ENCODE results near the gene ETNK2.

- TF ChIP-seq, protein P1, sequence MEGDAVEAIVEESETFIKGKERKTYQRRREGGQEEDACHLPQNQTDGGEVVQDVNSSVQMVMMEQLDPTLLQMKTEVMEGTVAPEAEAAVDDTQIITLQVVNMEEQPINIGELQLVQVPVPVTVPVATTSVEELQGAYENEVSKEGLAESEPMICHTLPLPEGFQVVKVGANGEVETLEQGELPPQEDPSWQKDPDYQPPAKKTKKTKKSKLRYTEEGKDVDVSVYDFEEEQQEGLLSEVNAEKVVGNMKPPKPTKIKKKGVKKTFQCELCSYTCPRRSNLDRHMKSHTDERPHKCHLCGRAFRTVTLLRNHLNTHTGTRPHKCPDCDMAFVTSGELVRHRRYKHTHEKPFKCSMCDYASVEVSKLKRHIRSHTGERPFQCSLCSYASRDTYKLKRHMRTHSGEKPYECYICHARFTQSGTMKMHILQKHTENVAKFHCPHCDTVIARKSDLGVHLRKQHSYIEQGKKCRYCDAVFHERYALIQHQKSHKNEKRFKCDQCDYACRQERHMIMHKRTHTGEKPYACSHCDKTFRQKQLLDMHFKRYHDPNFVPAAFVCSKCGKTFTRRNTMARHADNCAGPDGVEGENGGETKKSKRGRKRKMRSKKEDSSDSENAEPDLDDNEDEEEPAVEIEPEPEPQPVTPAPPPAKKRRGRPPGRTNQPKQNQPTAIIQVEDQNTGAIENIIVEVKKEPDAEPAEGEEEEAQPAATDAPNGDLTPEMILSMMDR (IDR thresholded peaks at IDR 0.05), result no peak
- no peak for TF ChIP-seq POLR2A (IDR thresholded peaks at IDR 0.05)
Measured at GRCh38 chr1:204136814-204137213, 15.0 kb downstream of the ETNK2 start.
